ENCODE data around the gene GAB2.
A peak's percentile ranks its signal among the peaks of the same experiment; 100 is the strongest.
"Not testable (repeated sequence)": the region's sequence is repeated elsewhere in the genome, so short reads cannot be mapped to it uniquely, and the experiment has no call there.

The GAB2 gene

DNA sequence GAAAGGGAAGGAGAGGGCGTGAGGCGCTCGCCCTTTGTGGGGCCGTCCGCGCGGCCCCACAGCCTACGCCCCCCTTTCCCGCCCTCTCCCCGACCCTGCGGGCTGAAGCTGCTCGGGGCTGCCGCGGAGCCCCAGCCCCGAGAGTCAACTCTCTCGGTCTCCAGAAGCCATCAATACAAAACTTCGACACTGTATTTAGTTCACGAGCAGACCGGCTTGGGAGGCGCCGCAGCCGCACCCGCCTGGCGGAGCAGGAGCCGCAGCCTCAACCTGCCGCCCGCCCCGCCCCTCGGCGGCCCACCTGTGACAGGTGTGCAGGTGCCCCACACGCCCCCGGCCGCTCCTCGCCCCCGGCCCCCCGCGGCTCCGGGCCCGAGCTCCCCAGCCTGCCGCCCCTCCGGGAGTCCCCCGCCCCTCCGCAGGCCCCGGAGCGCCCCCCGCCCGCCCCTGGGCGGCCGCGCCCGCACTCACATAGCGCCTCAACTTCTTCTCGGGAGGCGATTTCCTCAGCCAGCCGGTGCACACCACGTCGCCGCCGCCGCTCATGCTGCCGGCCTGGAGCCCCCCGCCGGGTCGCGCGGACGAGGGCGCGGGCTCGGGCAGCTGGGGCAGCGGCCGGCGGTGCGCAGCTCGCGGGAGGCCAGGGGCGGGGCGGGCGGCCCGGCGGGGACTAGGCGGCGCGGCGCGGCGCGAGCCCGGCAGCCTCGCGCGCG lies at the start of gene GAB2:
Gene GAB2 (minus strand): TSS at position 646 of the 713 bp plus-strand sequence. CDS start 100 bp downstream, at position 546.
- DNase-seq (ENCODE audit: low read depth in 2 of 2): no peak
- TF ChIP-seq, protein P1, sequence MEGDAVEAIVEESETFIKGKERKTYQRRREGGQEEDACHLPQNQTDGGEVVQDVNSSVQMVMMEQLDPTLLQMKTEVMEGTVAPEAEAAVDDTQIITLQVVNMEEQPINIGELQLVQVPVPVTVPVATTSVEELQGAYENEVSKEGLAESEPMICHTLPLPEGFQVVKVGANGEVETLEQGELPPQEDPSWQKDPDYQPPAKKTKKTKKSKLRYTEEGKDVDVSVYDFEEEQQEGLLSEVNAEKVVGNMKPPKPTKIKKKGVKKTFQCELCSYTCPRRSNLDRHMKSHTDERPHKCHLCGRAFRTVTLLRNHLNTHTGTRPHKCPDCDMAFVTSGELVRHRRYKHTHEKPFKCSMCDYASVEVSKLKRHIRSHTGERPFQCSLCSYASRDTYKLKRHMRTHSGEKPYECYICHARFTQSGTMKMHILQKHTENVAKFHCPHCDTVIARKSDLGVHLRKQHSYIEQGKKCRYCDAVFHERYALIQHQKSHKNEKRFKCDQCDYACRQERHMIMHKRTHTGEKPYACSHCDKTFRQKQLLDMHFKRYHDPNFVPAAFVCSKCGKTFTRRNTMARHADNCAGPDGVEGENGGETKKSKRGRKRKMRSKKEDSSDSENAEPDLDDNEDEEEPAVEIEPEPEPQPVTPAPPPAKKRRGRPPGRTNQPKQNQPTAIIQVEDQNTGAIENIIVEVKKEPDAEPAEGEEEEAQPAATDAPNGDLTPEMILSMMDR (IDR thresholded peaks at IDR 0.05; ENCODE audit: low read depth, low read length): no peak
- peak within 1 kb of the TSS; percentile 64 to 70 for H3K4me3 ChIP-seq (replicated peaks in 1 of 2; ENCODE audit: low read depth in 2 of 2, low read length in 2 of 2)

DNA sequence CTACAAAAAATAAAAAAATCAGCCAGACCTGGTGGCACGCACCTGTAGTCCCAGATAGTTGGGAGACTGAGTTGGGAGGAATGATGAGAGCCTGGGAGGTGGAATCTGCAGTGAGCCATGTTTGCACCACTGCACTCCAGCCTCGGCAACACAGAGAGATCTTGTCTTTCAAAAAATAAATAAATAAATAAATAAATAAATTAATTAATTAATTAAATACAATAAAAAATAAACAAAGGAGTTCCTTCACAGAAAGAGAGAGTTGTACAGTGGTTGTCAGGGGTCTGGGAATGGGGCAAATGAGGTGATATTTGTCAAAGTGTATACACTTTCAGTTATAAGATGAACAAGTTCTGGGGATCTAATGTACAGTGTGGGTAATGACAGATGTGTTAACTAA lies 49.8 kb upstream of the GAB2 start:
- H3K4me3 ChIP-seq (replicated peaks in 1 of 2; ENCODE audit: low read depth in 2 of 2, low read length in 2 of 2): no peak overlapping the region
- TF ChIP-seq, protein P1 (IDR thresholded peaks at IDR 0.05; ENCODE audit: low read depth, low read length): no peak
- DNase-seq (ENCODE audit: low read depth in 2 of 2): no peak

DNA sequence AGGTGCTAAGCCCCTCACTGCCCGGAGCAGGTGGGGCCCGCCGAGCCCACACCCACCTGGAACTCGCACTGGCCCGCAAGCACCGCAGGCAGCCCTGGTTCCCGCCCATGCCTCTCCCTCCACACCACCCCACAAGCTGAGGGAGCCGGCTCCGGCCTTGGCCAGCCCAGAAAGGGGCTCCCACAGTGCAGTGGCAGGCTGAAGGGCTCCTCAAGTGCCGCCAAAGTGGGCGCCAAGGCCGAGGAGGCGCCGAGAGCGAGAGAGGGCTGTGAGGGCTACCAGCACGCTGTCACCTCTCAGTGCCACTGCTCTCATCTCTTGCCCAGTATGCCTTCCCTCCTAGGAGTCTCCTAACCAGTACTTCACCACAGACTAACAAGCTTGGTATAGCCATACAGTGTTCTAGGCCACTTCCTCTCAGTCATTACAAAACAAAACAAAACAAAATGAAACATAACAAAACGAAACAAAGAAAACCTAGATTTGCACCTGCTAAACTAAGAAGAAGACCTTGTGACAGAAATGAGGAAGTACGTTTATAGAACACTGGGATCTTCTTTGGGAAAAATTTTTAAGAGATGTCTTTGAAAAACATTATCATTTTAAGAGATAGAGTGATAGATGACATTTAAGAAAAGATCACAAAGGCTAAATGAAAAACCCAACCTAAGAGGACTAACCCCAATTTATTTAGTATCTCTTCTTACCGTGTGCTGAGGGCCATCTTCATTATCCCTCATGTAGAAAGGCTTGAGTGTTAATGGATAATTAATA lies 47.7 kb upstream of the GAB2 start:
- no peak for DNase-seq (ENCODE audit: low read depth in 2 of 2)
- H3K4me3 ChIP-seq (replicated peaks in 1 of 2; ENCODE audit: low read depth in 2 of 2, low read length in 2 of 2): no peak overlapping the region
- TF ChIP-seq, protein P1 (IDR thresholded peaks at IDR 0.05; ENCODE audit: low read depth, low read length): no peak

DNA sequence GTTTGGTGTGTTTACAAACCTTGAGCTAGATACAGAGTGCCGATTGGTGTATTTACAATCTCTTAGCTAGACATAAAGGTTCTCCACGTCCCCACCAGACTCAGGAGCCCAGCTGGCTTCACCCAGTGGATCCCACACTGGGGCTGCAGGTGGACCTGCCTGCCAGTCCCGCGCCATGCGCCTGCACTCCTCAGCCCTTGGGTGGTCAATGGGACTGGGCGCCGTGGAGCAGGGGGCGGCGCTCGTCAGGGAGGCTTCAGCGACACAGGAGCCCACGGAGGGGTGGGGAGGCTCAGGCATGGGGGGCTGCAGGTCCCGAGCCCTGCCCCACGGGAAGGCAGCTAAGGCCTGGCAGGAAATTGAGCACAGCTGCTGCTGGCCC lies 47.2 kb upstream of the GAB2 start:
- DNase-seq (ENCODE audit: low read depth in 2 of 2); H3K4me3 ChIP-seq (replicated peaks in 1 of 2; ENCODE audit: low read depth in 2 of 2, low read length in 2 of 2): not testable (repeated sequence)

DNA sequence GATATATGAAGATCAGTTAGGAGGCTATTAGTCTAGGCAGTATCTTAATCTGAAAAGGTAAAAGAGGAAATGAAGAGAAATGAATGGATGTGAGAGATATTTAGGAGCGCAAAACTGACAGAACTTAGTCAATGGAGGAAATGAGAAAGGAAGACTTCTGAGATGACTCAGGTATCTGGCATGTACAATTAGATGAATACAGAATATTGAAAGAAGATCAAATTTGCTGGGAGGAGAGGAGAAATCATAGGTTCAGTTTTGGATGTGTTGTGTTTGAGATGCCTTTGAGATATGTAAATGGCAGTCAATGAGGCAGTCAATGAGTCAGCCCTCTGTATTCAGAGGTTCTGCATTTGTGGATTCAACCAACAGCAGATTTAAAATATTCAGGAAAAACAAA lies 42.9 kb upstream of the GAB2 start:
- H3K4me3 ChIP-seq (replicated peaks in 1 of 2; ENCODE audit: low read depth in 2 of 2, low read length in 2 of 2): no peak overlapping the region
- TF ChIP-seq, protein P1 (IDR thresholded peaks at IDR 0.05; ENCODE audit: low read depth, low read length): no peak
- peak in 1 of 2 donors; percentile 48 for DNase-seq (ENCODE audit: low read depth in 2 of 2)

- no peak overlapping the region for H3K4me3 ChIP-seq (replicated peaks in 1 of 2; ENCODE audit: low read depth in 2 of 2, low read length in 2 of 2)
- TF ChIP-seq, protein P1 (IDR thresholded peaks at IDR 0.05; ENCODE audit: low read depth, low read length): no peak
- DNase-seq (ENCODE audit: low read depth in 2 of 2): no peak
These were observed 42.1 kb upstream of the GAB2 start for GRCh38 chr11:78459738-78460137.

DNA sequence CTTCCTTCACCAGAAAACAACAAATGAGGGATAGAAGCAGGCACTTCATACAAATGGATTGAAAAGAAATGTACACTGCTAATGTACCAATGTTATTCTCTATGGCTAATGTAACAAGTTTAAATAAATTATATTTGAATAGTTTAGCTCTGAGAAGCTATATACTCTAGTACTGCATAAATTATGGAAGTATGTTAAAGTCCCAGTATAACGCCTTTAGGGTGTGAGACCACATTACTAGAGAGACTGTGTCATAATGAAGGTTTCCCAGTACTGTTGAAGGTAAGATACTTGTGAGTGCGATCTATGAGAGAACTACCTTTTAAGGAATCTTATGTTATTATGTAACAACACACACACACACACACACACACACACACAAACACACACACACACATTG lies 39.8 kb upstream of the GAB2 start:
- DNase-seq (ENCODE audit: low read depth in 2 of 2): no peak
- H3K4me3 ChIP-seq (replicated peaks in 1 of 2; ENCODE audit: low read depth in 2 of 2, low read length in 2 of 2): no peak overlapping the region
- TF ChIP-seq, protein P1 (IDR thresholded peaks at IDR 0.05; ENCODE audit: low read depth, low read length): no peak

Measured in cardiac fibroblast (primary cell).